OCI-LY1 (cell line): Measurements from ENCODE around the gene RUVBL1.

ENCODE experiments used
- H2AFZ ChIP-seq: fragments of 200-600 bp; sonication (generic), shearing (Covaris generic); 2 replicates; pipeline ENCODE4 v1.6.0; 2014; ENCODE audit warnings: antibody characterized with exemption, mild to moderate bottlenecking, low read length
- H3F3A ChIP-seq: fragments of 200-600 bp; sonication (generic), shearing (Covaris generic); 2 replicates; pipeline ENCODE4 v1.6.0; 2014; ENCODE audit warnings: mild to moderate bottlenecking, antibody characterized with exemption, low read length, moderate library complexity; ENCODE audit not compliant: insufficient read depth
- H3K27ac ChIP-seq: fragments of 200-600 bp; sonication (generic); 2 replicates; pipeline ENCODE4 v1.5.1; 2014; ENCODE audit warnings: low read length, mixed run types, mild to moderate bottlenecking, low read depth; ENCODE audit not compliant: poor library complexity, severe bottlenecking
- H3K27me3 ChIP-seq: fragments of 200-600 bp; sonication (generic); 2 replicates; pipeline ENCODE4 v1.6.0; 2014; ENCODE audit warnings: antibody characterized with exemption, mild to moderate bottlenecking, low read length, moderate library complexity; ENCODE audit not compliant: insufficient read depth
- H3K36me3 ChIP-seq: fragments of 200-600 bp; sonication (generic); 2 replicates; pipeline ENCODE4 v1.6.1; 2014; ENCODE audit warnings: mild to moderate bottlenecking, antibody characterized with exemption, low read length, moderate library complexity, mixed read lengths; ENCODE audit not compliant: insufficient read depth
- H3K4me1 ChIP-seq: fragments of 200-600 bp; sonication (generic); 2 replicates; pipeline ENCODE4 v1.5.1; 2014; ENCODE audit warnings: mild to moderate bottlenecking, low read length, moderate library complexity; ENCODE audit not compliant: insufficient read depth, severe bottlenecking
- H3K4me2 ChIP-seq: fragments of 200-600 bp; sonication (generic), shearing (Covaris generic); 2 replicates; pipeline ENCODE4 v1.6.1; 2014; ENCODE audit warnings: low read length
- H3K4me3 ChIP-seq: fragments of 200-600 bp; sonication (generic); 2 replicates; pipeline ENCODE4 v1.5.1; 2014; ENCODE audit warnings: low read length, low read depth, mild to moderate bottlenecking, mixed read lengths; ENCODE audit not compliant: poor library complexity, severe bottlenecking
- H3K79me2 ChIP-seq: fragments of 200-600 bp; shearing (Covaris generic); 2 replicates; pipeline ENCODE4 v1.6.1; 2016; ENCODE audit warnings: mixed run types, low read length, mixed read lengths; ENCODE audit not compliant: insufficient read depth
- H3K9ac ChIP-seq: fragments of 200-600 bp; sonication (generic), shearing (Covaris generic); 2 replicates; pipeline ENCODE4 v1.6.1; 2014; ENCODE audit warnings: mild to moderate bottlenecking, low read length, mixed read lengths
- H3K9me2 ChIP-seq: fragments of 200-600 bp; sonication (generic), shearing (Covaris generic); 2 replicates; pipeline ENCODE4 v1.6.1; 2014; ENCODE audit warnings: low read depth, mild to moderate bottlenecking, low read length, mixed read lengths
- H3K9me3 ChIP-seq: fragments of 200-600 bp; shearing (Covaris generic); 2 replicates; pipeline ENCODE4 v1.6.1; 2014; ENCODE audit warnings: low read length, mixed read lengths
- H4K20me1 ChIP-seq: fragments of 200-600 bp; sonication (generic), shearing (Covaris generic); 2 replicates; pipeline ENCODE4 v1.6.0; 2016; ENCODE audit warnings: mild to moderate bottlenecking, low read length; ENCODE audit not compliant: insufficient read depth
- CTCF ChIP-seq: fragments of 200-600 bp; sonication (generic), shearing (Covaris generic); IDR thresholded peaks from 2 replicates; pipeline ENCODE4 v1.5.1; 2017; ENCODE audit warnings: mild to moderate bottlenecking, antibody characterized with exemption, low read length, moderate library complexity, mixed read lengths
- EZH2 ChIP-seq: fragments of 200-600 bp; sonication (generic), shearing (Covaris generic); IDR thresholded peaks from 2 replicates; pipeline ENCODE4 v1.8.0; 2017; ENCODE audit warnings: borderline replicate concordance, mixed run types, mild to moderate bottlenecking, antibody characterized with exemption, low read length, moderate library complexity, mixed read lengths

The RUVBL1 gene

GRCh38 chr3:128066676-128067075 lies 56.9 kb downstream of the RUVBL1 start:
- no peak for TF ChIP-seq EZH2
- Histone ChIP-seq H3K4me2 (no peak overlapping the region), H3K27me3 (no peaks in the 10 kb centered on the region), H4K20me1 (no peaks in the 10 kb centered on the region), H2AFZ (no peak overlapping the region), H3K27ac (no peak overlapping the region), H3K4me3 (no peak overlapping the region), H3K9me3 (no peaks in the 10 kb centered on the region), H3K9me2 (no peaks in the 10 kb centered on the region), H3K4me1 (no peaks in the 10 kb centered on the region), H3K9ac (no peak overlapping the region), H3F3A (no peaks in the 10 kb centered on the region; the same call in 1 of the 2 replicates), H3K36me3 (peaks cover 99% of the 10 kb centered on the region), H3K79me2 (no peaks in the 10 kb centered on the region)

DNA sequence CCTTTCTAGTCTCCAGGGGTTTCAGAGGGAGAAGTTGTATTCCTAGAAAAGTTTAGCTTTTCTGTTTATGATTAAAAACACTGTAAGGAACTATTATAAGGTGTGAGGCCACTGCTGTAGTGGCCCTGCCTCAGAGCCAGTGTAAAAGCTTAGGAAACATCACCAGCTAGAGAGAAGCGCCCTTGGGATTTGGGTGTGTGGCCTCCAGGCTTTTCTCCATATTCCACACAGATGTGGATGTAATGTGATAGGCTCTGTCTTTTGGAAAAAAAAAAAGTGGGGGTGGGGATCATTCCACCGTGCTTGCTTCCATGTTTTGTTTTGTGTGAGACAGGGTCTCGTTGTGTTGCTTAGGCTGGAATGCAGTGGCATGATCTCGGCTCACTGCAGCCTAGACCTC lies 57.5 kb downstream of the RUVBL1 start:
- Histone ChIP-seq H3K9me3 (no peaks in the 10 kb centered on the region), H3K79me2 (no peaks in the 10 kb centered on the region), H3K27ac (no peak overlapping the region), H3K9me2 (no peaks in the 10 kb centered on the region), H4K20me1 (no peaks in the 10 kb centered on the region), H2AFZ (no peak overlapping the region), H3F3A (no peaks in the 10 kb centered on the region; the same call in 1 of the 2 replicates), H3K4me3 (no peak overlapping the region), H3K4me2 (no peak overlapping the region), H3K27me3 (no peaks in the 10 kb centered on the region), H3K9ac (no peak overlapping the region), H3K4me1 (no peaks in the 10 kb centered on the region), H3K36me3 (peaks cover 99% of the 10 kb centered on the region)
- TF ChIP-seq CTCF, result no peak
- TF ChIP-seq EZH2, result no peak

GRCh38 chr3:128064962-128065361 lies 58.6 kb downstream of the RUVBL1 start:
- no peaks in the 10 kb centered on the region for H3K9me2 ChIP-seq
- H3K9me3 ChIP-seq, result no peaks in the 10 kb centered on the region
- no peak overlapping the region for H3K4me3 ChIP-seq
- no peaks in the 10 kb centered on the region for H3K4me1 ChIP-seq
- H3K27ac ChIP-seq, result no peak overlapping the region
- H3K79me2 ChIP-seq, result no peaks in the 10 kb centered on the region
- no peak for TF ChIP-seq EZH2
- TF ChIP-seq CTCF, result no peak
- H2AFZ ChIP-seq, result no peak overlapping the region
- no peaks in the 10 kb centered on the region; the same call in 1 of the 2 replicates for H3F3A ChIP-seq
- H4K20me1 ChIP-seq, result no peaks in the 10 kb centered on the region
- no peak overlapping the region for H3K9ac ChIP-seq
- H3K4me2 ChIP-seq, result no peak overlapping the region
- no peaks in the 10 kb centered on the region for H3K27me3 ChIP-seq
- H3K36me3 ChIP-seq, result peaks cover 99% of the 10 kb centered on the region

DNA sequence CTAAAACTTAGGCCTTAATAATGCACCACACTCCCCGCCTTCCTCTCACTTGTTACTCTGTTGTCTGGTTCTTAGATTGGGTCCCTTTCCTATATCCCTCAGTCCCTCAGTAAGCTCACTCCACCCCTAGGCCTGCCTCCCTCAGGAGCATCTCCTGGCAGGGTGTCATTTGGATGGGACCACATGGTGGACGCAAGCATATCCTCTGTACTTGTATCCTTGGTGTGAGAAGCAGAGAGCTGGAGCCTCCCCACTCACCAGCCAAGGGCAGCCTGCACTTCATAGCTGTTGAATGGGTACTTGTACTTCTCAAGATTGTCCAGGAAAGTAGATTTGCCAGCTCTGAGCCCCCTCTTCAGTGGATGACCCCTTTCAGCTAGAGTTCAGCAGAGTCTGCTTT lies 59.7 kb downstream of the RUVBL1 start:
- Histone ChIP-seq H3K4me3 (no peak overlapping the region), H3K27ac (no peak overlapping the region), H3K79me2 (no peaks in the 10 kb centered on the region), H3F3A (no peaks in the 10 kb centered on the region; the same call in 1 of the 2 replicates), H3K27me3 (no peaks in the 10 kb centered on the region), H3K9ac (no peak overlapping the region), H3K36me3 (peaks cover 98% of the 10 kb centered on the region), H4K20me1 (no peaks in the 10 kb centered on the region), H2AFZ (no peak overlapping the region), H3K4me1 (no peaks in the 10 kb centered on the region), H3K9me3 (no peaks in the 10 kb centered on the region), H3K9me2 (no peaks in the 10 kb centered on the region), H3K4me2 (no peak overlapping the region)
- TF ChIP-seq EZH2 (no peak), CTCF (no peak)
